ENCODE results near the gene DNAH1.
"Not testable (repeated sequence)": the region's sequence is repeated elsewhere in the genome, so short reads cannot be mapped to it uniquely, and the experiment has no call there.

- not testable (repeated sequence) for TF ChIP-seq POLR2A (IDR thresholded peaks at IDR 0.05; ENCODE audit: low read length); GATA1 (IDR thresholded peaks at IDR 0.05; ENCODE audit: low read depth, low read length)
Measured at GRCh38 chr3:52274781-52275180, 41.3 kb upstream of the DNAH1 start.
